GM18499 (cell line): ENCODE results near the gene MPPED2.

Experiments
- ATAC-seq: cut with Tn5 transposase; IDR thresholded peaks from one replicate; pipeline ENCODE4 v1.9.1; 2021; ENCODE audit warnings: moderate number of reproducible peaks; ENCODE audit not compliant: insufficient read depth, unreplicated experiment

The MPPED2 gene

GRCh38 chr11:30458541-30458940 is 127.6 kb downstream of the MPPED2 start:
- no peak for ATAC-seq

- ATAC-seq, result no peak
Measured at GRCh38 chr11:30457087-30457486, 129.1 kb downstream of the MPPED2 start.

GRCh38 chr11:30455025-30455424 is 131.1 kb downstream of the MPPED2 start:
- ATAC-seq, result no peak

- no peak for ATAC-seq
Measured at GRCh38 chr11:30454541-30454940, 131.6 kb downstream of the MPPED2 start.

GRCh38 chr11:30454111-30454510 is 132.0 kb downstream of the MPPED2 start:
- ATAC-seq, result no peak

- no peak for ATAC-seq
Measured at GRCh38 chr11:30453705-30454104, 132.4 kb downstream of the MPPED2 start.

GRCh38 chr11:30452842-30453241 is 133.3 kb downstream of the MPPED2 start:
- ATAC-seq, result no peak

GRCh38 chr11:30452114-30452513 is 134.0 kb downstream of the MPPED2 start:
- ATAC-seq, result no peak

- ATAC-seq, result no peak
Measured at GRCh38 chr11:30451626-30452025, 134.5 kb downstream of the MPPED2 start.

GRCh38 chr11:30451167-30451566 is 135.0 kb downstream of the MPPED2 start:
- ATAC-seq, result no peak

GRCh38 chr11:30447058-30447640 is 139.0 kb downstream of the MPPED2 start:
- ATAC-seq, result no peak

GRCh38 chr11:30446520-30446919 is 139.6 kb downstream of the MPPED2 start:
- no peak for ATAC-seq

GRCh38 chr11:30445056-30445455 is 141.1 kb downstream of the MPPED2 start:
- ATAC-seq, result no peak

GRCh38 chr11:30440510-30440909 is 145.6 kb downstream of the MPPED2 start:
- ATAC-seq, result no peak

GRCh38 chr11:30436801-30437200 is 149.4 kb downstream of the MPPED2 start:
- ATAC-seq, result no peak

- ATAC-seq, result no peak
Measured at GRCh38 chr11:30435488-30435887, 150.7 kb downstream of the MPPED2 start.

- ATAC-seq, result no peak
Measured at GRCh38 chr11:30434901-30435300, 151.3 kb downstream of the MPPED2 start.

- no peak for ATAC-seq
Measured at GRCh38 chr11:30433831-30434230, 152.3 kb downstream of the MPPED2 start.

GRCh38 chr11:30432716-30433115 is 153.4 kb downstream of the MPPED2 start:
- ATAC-seq, result no peak

- no peak for ATAC-seq
Measured at GRCh38 chr11:30432178-30432577, 154.0 kb downstream of the MPPED2 start.

GRCh38 chr11:30431127-30431814 is 154.9 kb downstream of the MPPED2 start:
- no peak for ATAC-seq

- no peak for ATAC-seq
Measured at GRCh38 chr11:30429550-30429949, 156.6 kb downstream of the MPPED2 start.
